GM21825 (cell line): ENCODE measurements around the gene GARIN5B.
"Not testable (repeated sequence)": the region's sequence is repeated elsewhere in the genome, so short reads cannot be mapped to it uniquely, and the experiment has no call there.

Experiments used
- ATAC-seq: cut with Tn5 transposase; IDR thresholded peaks from one replicate; pipeline ENCODE4 v1.9.1; 2021; ENCODE audit warnings: mild to moderate bottlenecking, moderate library complexity; ENCODE audit not compliant: unreplicated experiment

Gene GARIN5B

GRCh38 chr19:55362990-55363716, at the start of gene GARIN5B:
TSS of gene GARIN5B (minus strand) at chr19:55363260. CDS start at chr19:55363066, 194 bp downstream.
- ATAC-seq, result no peak

DNA sequence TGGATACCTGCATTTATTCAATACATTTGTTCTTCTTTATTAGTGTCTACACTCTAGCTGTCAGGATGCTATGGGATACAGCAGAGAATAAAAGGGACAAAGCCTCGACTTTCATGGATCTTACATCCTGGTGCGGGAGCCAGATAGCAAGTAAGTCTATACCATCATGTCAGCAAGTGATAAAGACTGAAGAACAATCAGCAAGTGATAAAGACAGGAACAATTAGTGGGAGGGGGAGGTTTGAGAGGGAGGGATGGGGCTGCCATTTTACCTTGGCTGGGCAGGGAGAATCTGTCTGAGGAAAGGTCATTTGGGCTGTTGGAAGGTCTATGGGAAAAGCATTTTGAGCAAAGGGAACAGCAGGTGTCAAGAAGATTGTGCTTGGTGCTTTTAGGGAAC, 47.1 kb upstream of the GARIN5B start:
- no peak for ATAC-seq

DNA sequence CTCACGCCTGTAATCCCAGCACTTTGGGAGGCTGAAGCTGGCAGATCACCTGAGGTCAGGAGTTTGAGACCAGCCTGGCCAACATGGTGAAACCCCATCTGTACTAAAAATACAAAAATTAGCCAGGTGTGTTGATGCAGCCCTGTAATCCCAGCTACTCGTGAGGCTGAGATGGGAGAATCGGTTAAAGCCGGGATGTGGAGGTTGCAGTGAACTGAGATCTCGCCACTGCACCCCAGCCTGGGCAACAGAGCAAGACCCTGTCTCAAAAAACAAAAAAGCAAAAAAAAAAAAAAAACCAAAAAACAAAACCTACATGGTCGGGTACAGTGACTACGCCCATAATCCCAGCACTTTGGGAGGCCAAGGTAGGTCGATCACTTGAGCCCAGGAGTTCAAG, 46.1 kb upstream of the GARIN5B start:
- not testable (repeated sequence) for ATAC-seq

GRCh38 chr19:55408533-55408872, 45.4 kb upstream of the GARIN5B start:
- ATAC-seq, result no peak

GRCh38 chr19:55407800-55408532, 44.9 kb upstream of the GARIN5B start:
- ATAC-seq, result peak; percentile 78

DNA sequence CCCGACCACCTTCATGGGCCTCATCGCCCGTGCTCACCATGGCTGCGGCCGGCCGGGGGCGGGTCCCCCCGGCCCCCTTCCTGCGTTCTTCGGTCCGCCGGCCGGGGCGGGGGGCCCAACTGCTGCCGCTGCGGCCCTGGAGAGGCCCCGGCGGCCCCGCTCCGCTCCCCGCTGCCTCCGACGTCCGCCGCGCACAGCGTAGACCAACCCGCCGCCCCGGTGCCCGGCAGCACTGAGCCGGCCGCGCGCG, 44.4 kb upstream of the GARIN5B start, which contains the start of gene UBE2S:
Gene UBE2S, minus strand, starts transcription at position 239 of the 250 bp plus-strand sequence. Its CDS starts 199 bp downstream, at position 40.
- not testable (repeated sequence) for ATAC-seq

GRCh38 chr19:55406826-55407549, 43.9 kb upstream of the GARIN5B start:
- no peak for ATAC-seq

- ATAC-seq, result no peak
Measured at GRCh38 chr19:55406091-55406825, 43.2 kb upstream of the GARIN5B start.

DNA sequence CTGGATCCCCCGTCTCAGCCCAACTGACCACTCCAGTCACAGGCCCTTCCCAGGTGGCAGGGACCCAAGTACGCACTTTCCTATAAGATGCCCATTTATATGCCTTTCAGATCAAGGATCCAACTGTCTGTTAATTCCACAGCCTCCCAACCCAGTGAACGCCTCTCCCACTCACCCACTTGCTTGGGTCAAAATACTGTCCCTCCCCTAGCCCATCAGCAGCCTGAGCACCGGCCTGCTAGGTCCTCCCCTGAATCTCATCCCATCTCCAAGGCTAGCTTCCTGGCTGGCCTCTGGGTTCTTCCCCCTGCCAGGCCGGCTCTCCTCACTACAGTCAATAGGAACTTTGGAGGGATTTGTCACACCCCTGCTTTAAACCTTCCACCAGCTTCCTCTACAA, 42.6 kb upstream of the GARIN5B start:
- no peak for ATAC-seq

DNA sequence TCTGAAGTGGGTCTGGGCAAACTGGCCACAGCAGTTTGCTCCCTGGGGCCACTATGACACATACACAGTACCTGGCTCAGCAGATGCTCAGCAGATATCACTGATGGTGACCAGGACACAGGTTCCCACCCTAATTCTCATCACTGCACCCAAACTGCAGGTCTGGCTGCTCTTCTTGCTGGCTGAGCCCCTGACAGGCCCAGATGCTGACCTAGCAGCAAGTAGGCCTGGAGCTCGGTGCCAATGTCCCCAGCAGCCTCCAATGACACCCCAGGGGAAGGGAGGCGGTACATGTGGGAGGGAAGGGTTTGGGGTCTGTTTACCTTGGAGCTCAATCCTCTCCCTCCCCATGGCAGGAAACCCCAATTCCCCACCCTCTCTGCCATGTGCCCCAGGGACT, 39.4 kb upstream of the GARIN5B start:
- ATAC-seq, result no peak

- not testable (repeated sequence) for ATAC-seq
Measured at GRCh38 chr19:55401390-55401789, 38.3 kb upstream of the GARIN5B start.

DNA sequence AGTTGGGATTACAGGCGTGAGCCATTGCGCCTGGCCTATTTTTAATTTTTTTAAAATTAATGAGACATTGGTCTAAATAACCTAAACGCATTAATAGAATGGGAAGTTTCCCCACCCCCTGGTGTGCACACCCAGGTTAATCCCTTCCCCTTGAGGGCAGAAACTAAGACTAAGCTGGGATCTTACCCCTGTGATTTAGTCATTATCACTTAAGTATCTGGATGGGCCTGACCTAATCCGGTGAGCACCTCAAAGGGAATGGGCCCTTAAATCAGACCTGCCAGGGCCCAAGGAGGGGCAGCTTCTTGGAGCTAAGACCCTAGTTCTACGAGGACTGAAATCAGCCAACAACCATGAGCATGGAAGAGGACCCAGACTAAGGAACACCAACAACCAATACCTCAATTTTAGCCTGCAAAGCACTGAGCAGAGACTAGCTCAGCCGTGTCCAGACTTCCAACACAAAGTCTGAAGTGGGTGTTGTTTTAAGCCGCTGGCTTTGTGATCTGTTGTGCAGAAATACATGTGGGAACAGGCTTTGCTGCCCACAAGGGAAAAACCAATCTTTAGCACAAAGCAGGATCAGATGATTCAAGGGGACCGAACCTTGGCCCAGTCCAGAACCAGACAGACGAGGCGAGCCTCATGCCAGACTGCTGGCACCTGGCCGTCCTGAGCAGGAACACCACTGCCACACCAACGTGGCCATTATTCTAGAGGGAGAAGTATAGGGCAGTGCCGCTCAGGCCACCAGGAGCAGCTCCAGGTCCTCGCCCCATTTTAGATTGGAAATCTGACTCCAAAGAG, 37.4 kb upstream of the GARIN5B start:
- no peak for ATAC-seq

DNA sequence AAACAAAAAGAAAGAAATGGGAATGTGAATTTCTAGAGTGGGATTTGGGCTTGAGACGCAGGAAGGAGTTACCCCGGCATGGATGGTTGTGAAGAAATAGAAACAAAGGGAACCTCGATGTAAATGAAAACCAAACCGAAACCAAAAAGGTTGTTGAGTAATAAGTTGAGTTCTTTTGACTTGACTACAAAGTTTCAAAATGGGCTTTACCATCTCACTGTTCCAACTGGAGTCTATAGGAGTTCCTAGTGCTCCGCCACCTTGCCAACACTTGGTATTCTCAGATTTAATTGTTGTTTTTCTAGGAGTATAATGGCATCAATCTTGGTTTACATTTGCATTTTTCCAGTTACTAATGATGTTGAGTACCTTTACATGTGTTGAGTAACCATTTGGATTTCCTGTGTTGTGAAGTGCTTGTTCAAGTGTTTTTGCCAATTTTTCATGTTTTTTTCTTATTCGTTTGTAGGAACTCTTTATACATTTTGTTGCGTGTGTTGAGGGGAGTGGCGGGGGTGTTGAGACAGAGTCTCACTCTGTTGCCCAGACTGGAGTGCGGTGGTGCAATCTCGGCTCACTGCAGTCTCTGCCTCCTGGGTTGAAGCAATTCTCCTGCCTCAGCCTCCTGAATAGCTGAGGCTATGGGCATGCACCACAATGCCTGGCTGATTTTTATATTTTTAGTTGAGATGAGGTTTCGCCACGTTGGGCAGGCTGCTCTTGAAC, 35.3 kb upstream of the GARIN5B start:
- ATAC-seq, result no peak

DNA sequence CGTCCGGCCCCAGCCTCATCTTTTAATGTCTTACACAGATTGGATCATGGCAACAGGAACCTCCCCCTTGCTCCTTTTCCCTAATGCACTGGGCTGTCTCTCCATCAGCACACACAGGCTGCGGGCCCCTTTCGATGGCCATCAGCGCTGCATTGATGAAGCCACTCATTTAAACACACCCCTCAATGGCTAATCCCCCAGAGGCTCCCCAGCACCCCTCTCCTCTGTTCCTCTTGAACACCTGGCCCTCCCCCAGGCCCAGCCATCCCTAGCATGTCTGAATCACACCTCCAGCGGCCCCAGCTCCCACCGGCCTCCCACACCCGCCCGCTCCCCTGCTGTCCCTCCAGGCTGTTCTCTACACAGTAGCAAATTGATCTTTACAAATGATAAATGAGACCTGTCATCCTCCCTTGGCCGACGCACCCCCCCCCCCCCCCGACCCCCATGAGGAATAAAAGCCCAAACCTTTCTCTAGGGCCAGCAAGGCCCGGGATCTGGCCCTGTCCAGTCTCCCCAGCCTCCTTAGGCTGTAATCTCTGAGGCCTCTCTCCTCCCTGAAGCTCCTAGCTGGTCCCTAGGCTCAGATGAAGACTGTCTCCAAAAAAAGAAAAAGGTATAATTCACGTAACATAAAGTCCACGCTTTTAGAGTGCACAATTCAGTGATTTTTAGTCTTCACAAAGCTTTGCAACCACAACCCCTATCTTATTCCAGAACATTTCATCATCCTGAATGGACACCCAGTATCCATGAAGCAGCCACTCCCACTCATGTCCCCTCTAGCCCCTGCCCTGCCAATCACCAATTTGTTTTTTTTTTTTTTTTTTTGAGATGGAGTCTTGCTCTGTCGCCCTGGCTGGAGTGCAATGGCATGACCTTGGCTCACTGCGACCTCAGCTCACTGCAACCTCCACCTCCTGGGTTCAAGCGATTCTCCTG, 30.0 kb upstream of the GARIN5B start:
- no peak for ATAC-seq

- ATAC-seq, result no peak
Measured at GRCh38 chr19:55391702-55392615, 28.9 kb upstream of the GARIN5B start.

DNA sequence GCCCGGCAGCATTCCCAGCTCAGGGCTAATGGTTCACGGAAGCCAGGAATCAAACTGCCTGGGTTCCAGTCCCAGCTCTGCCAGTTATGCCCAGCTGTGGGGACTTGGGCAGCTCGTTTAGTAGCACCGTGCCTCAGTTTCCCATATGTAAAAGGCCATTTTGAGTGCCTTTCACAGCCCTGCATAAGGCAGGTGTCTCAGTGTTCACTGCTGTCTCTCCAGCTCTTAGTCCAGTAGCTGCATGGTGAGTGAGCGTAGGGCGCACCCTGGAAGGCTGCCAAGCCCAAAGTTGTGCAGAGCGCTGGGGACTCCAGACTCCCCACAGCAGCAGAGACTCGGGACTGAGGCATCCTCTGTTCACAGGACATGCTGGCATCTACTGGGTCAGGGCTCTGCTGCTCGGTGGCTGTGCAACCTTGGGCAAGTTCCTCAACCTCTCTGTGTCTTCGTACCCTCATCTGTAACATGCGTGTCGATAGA, 28.2 kb upstream of the GARIN5B start:
- no peak for ATAC-seq

GRCh38 chr19:55390461-55390880, 27.4 kb upstream of the GARIN5B start:
- no peak for ATAC-seq
